Stimulated activated CD8-positive, alpha-beta memory T cell treated with anti-CD3 and anti-CD28 coated beads, Interleukin-4, amount 100 ng/mL, for 1 hour (primary cell): ENCODE data around the gene PGAM5.
"Not testable (repeated sequence)": the region's sequence is repeated elsewhere in the genome, so short reads cannot be mapped to it uniquely, and the experiment has no call there.

ENCODE experiments used
- DNase-seq, 2 donors: peaks; one replicate each; pipeline ENCODE4 v3.0.0-alpha.2; 2020; ENCODE audit warnings: low read depth in 2 of 2, low spot score in 1 of 2

Gene PGAM5

DNA sequence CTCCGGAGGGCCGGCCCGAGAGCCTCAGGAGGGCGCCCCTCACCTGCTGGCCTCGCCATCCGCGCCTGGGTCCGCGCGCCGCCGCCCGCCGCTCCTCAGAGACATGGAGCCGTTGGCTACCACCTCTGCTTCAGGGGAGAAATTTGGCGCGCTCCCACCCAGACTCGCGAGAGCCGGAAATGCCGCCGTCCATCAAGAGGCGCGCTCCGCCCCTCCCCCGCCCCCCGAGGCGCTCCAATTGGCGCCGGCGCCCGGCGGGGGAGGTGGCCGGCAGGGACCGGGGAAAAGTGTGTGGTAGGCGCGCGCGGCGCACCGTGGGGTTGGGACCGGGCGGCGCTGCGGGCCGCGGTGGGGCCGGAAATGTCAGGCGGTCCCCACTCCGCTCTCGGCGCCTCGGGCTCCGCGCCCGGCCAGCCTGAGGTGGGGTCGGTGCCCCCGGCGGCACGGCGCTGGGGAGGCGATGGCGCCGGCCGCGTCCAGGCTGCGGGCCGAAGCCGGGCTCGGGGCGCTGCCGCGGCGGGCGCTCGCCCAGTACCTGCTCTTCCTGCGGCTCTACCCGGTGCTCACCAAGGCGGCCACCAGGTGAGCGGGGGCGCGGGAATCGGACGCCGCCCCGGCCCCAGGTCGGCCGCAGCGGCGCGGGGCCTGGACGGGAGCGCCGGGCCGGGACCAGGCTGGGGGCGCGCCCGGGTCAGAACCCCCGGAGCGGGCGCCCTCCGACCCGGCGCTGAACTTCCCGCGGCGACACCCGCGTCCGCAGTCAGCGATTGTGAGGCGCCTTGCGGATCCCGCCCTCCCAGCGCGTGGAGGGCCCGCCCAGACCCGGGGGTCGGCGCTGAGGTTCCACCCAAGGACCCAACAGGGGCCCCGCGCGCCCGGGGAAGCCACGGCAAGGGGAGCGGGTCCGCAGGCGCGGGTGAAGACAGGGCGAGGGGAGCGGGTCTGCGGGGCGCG lies 23.2 kb upstream of the PGAM5 start, which contains the start of the genes POLE and PXMP2:
Gene POLE (minus strand): TSS at position 132 of the 954 bp plus-strand sequence. CDS start 27 bp downstream, at position 105.
Gene PXMP2 (plus strand): TSS at position 377 of the 954 bp plus-strand sequence. CDS start 84 bp downstream, at position 461.
- DNase-seq: peak; percentile 86 to 88

DNA sequence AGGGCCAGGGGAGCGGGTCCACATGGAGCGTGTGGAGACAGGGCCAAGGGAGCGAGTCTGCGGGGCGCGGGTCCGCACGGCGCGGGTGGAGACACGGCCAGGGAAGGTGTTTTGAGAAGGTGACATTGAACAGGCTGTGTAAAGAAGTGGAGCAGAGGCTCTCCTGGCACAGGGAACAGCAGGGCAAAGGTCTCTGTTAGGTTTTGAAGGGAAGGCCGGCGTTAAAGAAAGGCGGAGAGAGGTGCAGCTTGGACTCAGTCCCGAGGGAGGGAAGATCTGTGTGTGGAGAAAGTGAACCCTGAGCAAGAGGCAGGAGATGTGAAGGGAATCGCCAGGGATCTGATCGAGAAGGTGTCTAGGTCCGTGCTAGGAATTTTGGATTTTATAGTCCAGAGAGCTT lies 21.4 kb upstream of the PGAM5 start:
- no peak for DNase-seq

- no peak for DNase-seq
These were observed 20.5 kb upstream of the PGAM5 start for GRCh38 chr12:132690112-132690511.

DNA sequence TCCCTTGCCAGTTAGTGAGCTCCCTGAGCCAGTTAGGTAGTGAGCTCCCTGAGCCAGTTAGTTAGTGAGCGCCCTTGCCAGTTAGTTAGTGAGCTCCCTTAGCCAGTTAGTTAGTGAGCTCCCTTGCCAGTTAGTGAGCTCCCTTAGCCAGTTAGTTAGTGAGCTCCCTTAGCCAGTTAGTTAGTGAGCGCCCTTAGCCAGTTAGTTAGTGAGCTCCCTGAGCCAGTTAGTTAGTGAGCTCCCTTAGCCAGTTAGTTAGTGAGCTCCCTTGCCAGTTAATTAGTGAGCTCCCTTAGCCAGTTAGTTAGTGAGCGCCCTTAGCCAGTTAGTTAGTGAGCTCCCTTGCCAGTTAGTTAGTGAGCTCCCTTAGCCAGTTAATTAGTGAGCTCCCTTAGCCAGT lies 18.6 kb upstream of the PGAM5 start:
- DNase-seq: not testable (repeated sequence)

GRCh38 chr12:132694888-132695287 lies 15.8 kb upstream of the PGAM5 start:
- DNase-seq: not testable (repeated sequence)

GRCh38 chr12:132695431-132695830 lies 15.2 kb upstream of the PGAM5 start:
- DNase-seq: no peak

- DNase-seq: no peak
These were observed 12.3 kb upstream of the PGAM5 start for GRCh38 chr12:132698341-132698740.

DNA sequence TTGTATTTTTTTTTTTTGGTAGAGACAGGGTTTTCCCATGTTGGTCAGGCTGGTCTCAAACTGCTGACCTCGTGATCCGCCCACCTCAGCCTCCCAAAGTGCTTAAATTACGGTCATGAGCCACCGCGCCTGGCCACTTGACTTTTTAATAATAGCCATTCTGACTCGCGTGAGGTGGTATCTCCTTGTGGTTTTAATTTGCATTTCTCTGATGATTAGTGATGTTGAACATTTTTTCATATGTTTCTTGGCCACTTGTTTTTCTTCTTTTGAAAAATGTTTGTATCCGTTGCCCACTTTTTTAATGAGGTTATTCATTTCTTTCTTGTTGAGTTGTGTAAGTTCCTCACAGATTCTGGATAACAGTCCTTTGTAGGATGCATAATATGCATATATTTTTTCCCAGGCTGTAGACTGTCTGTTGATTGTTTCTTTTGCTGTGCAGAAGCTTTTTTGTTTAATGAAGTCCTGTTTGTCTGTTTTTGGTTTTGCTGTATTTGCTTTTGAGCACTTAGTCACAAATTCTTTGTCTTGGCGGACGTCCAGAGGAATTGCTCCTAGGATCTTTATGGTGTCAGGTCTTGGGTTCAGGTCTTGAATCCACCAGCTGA lies 10.3 kb upstream of the PGAM5 start:
- no peak for DNase-seq

DNA sequence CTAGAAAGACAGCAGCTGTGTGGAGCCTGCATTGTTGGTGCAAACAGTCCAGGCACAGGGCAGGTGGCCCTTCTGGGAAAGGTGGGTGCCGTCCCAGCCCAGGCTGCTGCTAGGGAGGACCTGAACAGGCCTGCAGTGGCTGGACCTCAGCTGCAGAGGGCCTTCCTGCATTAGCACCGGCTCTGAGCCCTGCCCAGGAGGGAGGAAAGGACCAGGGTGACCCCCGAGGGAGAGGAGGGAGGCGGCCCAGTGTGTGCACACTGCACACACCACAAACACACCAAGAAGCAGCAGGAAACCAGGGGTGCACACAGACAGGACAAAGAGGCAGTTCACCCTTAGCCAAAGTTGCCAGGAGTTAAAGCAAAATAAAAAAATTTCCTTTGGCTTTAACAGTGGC lies 8.0 kb upstream of the PGAM5 start:
- DNase-seq: no peak

- DNase-seq: no peak
These were observed 7.0 kb upstream of the PGAM5 start for GRCh38 chr12:132703641-132704040.

DNA sequence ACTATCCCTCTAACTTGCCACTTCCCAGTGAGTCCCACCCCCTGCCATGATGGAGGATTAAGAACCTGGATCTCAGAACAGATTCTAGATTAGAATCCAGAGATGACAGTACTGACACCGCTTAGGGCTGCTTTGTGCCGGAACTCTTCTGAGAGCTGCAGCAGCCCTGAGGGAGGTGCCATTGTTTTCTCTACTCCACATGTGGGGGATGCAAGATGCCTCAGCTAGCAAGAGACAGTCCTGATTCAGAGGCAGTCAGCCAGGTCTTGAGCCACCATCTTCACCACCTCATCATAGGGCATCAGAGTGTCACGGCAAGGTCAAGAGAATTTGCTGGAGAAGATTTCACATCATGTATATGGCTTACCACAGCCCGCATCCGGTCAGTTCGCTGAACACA lies 3.4 kb upstream of the PGAM5 start:
- no peak for DNase-seq

DNA sequence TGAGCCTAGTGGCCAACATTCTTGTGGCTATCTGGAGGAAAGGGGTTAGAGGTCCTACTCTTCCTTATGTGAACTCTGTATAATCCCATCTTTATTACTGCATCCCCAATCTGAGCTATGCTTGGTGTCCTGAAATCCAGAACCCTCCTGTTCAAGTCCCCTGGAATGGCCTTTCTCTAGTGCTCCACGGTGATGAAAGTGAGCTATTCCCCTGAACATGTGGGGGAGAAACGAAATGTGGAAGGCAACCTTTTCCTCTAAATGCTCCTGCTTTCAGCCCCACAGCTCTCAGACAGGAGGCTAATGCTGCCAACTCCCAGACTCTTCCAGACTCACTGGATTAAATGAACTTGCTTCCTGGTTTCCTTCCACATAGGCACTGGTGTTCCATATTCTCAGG lies 2.5 kb upstream of the PGAM5 start:
- DNase-seq: no peak

GRCh38 chr12:132710043-132710404 lies 618 bp upstream of the PGAM5 start:
- no peak for DNase-seq

DNA sequence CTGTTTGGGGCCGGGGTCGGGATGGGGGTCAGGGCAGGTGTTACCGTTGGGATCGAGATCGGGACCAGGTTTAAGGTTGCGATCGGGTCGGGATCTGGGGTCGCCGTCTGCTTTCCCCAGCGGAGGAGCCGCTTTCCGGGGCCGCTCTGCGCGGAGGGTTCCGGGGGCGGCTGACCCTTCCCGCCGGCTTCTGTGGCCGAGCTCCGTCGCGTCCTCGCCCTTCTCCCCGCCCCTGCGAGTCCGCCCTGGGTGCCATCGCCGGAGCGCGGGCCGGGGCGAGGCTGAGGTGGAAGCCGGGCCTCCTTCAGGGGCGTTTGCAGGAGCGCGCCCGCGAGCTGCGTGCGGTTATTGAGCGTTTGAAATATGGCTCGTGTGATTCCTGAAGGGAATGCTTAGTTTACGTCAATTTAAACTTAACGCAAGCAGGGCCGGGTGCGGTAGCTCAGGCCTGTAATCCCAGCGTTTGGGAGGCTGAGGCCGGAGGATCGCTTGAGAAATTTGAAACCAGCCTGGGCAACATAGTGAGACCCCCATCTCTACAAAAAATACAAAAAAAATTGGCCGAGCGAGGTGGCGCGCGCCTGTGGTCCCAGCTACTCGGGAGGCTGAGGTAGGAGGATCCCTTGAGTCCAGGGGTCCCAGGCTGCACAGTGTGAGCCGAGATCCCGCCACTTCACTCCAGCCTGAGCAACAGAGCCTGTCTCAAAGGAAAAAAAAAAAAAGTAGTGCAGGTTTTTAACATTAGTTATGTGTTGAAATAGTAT lies 620 bp downstream of the PGAM5 start:
- peak in 1 of 2 donors; percentile 5 for DNase-seq

- no peak for DNase-seq
These were observed 2.5 kb downstream of the PGAM5 start for GRCh38 chr12:132713123-132713522.

- DNase-seq: no peak
These were observed 5.2 kb downstream of the PGAM5 start for GRCh38 chr12:132715874-132716273.

GRCh38 chr12:132716356-132716755 lies 5.7 kb downstream of the PGAM5 start:
- DNase-seq: no peak

GRCh38 chr12:132717011-132717410 lies 6.4 kb downstream of the PGAM5 start:
- no peak for DNase-seq

- no peak for DNase-seq
These were observed 7.1 kb downstream of the PGAM5 start for GRCh38 chr12:132717531-132718387.

DNA sequence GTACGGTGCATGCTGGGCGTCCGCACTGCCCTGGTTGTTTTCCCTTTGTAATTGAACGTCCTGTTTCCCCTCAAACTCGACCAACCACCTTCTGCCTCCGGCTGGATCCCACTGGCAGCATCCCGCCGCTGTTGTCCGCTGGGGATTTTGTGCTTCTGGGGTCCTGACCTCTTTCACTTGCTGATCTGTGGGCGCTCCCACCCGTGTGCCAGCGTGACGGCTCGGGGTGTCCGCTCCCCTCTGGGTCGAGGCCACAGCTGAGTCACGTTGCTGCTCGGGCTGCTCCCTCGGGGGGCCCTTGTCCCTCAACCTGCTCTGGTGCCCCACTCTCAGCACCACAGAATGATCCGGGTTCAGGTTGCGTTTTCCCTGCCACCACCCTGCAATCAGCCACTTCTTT lies 8.0 kb downstream of the PGAM5 start:
- no peak for DNase-seq
